Midbrain (tissue), 1 donor: ENCODE results near the gene TGFBRAP1.

ENCODE experiments used
- DNase-seq: peaks from one replicate; lab custom pipeline; 2025; lab: John Stamatoyannopoulos, UW

TGFBRAP1 gene

GRCh38 chr2:105329561-105330495 lies at the start of gene TGFBRAP1:
Gene TGFBRAP1 (minus strand): TSS chr2:105329735. CDS start chr2:105308301, 21,434 bp downstream.
- peak; percentile 42 for DNase-seq

GRCh38 chr2:105378921-105379383 lies 49.4 kb upstream of the TGFBRAP1 start:
- no peak for DNase-seq

- DNase-seq = no peak
Observed at GRCh38 chr2:105378276-105378840, 48.8 kb upstream of the TGFBRAP1 start.

GRCh38 chr2:105377871-105378270 lies 48.3 kb upstream of the TGFBRAP1 start:
- DNase-seq = no peak

- no peak for DNase-seq
Observed at GRCh38 chr2:105376789-105377240, 47.3 kb upstream of the TGFBRAP1 start.

GRCh38 chr2:105376010-105376409 lies 46.5 kb upstream of the TGFBRAP1 start:
- no peak for DNase-seq

GRCh38 chr2:105375001-105375561 lies 45.5 kb upstream of the TGFBRAP1 start:
- no peak for DNase-seq

- no peak for DNase-seq
Observed at GRCh38 chr2:105373895-105374401, 44.4 kb upstream of the TGFBRAP1 start.

GRCh38 chr2:105373344-105373781 lies 43.8 kb upstream of the TGFBRAP1 start:
- no peak for DNase-seq

GRCh38 chr2:105371810-105372209 lies 42.3 kb upstream of the TGFBRAP1 start:
- no peak for DNase-seq

- no peak for DNase-seq
Observed at GRCh38 chr2:105371156-105371555, 41.6 kb upstream of the TGFBRAP1 start.

- peak; percentile 88 for DNase-seq
Observed at GRCh38 chr2:105369777-105370690, 40.5 kb upstream of the TGFBRAP1 start.

GRCh38 chr2:105368759-105369408 lies 39.3 kb upstream of the TGFBRAP1 start:
- no peak for DNase-seq

- no peak for DNase-seq
Observed at GRCh38 chr2:105365206-105365605, 35.7 kb upstream of the TGFBRAP1 start.

- DNase-seq = no peak
Observed at GRCh38 chr2:105364436-105365139, 35.1 kb upstream of the TGFBRAP1 start.

- no peak for DNase-seq
Observed at GRCh38 chr2:105362862-105363591, 33.5 kb upstream of the TGFBRAP1 start.

GRCh38 chr2:105361102-105361889 lies 31.8 kb upstream of the TGFBRAP1 start:
- DNase-seq = no peak

GRCh38 chr2:105358593-105358992 lies 29.1 kb upstream of the TGFBRAP1 start:
- DNase-seq = no peak

- DNase-seq = no peak
Observed at GRCh38 chr2:105357122-105357521, 27.6 kb upstream of the TGFBRAP1 start.
